Measurements from ENCODE around the gene RPTOR.

RPTOR gene

DNA sequence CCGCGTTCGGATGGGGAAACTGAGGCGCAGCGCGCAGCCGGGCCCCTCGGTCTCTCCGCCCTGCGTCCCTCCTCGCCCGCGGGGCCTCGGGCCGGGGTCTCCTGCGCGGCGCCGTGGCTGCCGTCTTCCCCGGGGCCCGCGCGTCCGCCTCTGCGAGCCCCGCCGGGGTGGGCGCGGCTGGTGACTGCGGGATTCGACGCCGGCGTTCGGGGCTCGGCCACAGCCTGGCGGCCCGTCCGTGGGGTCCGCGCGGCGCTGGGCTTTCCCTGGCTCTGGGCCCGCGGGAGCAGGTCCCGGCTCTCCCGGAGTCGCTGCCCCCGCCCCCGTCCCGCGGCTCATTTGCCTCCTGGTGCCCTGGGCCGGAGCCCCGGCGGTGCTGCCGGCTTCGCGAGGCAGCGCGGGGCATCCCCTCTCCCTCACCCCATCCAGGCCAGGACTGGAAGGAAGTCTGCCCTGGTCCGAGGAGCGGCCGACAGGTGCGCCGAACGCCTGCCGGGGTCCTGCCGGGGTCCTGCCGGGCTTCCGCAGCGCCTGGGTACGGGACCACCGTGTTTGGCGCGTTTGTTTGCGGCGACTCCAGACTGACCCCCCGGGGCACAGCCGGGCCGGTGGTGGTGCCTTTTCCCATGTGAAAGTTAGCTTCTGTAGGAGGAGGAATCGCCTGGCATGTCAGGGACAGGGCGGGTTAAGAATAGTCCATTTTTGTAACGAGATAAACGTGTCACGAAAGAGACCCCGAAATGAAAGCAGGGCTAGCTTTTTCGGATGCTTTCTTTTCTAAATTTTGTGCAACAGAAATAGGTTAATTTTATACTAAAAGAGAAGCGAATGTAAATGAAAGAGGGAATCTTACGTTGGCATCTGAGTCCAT is 447.7 kb downstream of the RPTOR start:
- Histone ChIP-seq H3K27me3 (ENCODE audit: control insufficient read depth in 3 of 3, insufficient read depth in 3 of 3, low read depth in 1 of 3, low read length in 3 of 3) (peaks cover 0 to 3% (median under 1%) of the 10 kb centered on the region in 3 experiments), H3K4ac (ENCODE audit: low read length) (no peak overlapping the region), H3K4me1 (ENCODE audit: control insufficient read depth in 2 of 2, insufficient read depth in 1 of 2, low read depth in 1 of 2, low read length in 2 of 2) (peaks cover 4 to 18% of the 10 kb centered on the region in 2 donors), H3K9me3 (replicated peaks in 1 of 2; ENCODE audit: control insufficient read depth in 2 of 2, insufficient read depth in 1 of 2, low read depth in 1 of 2, low read length in 2 of 2) (no peaks in the 10 kb centered on the region), H2BK12ac (ENCODE audit: low read length) (no peak overlapping the region), H4K8ac (ENCODE audit: low read depth, low read length) (no peak overlapping the region), H2BK5ac (ENCODE audit: low read length) (peak overlapping the region; percentile 66), H2AK5ac (ENCODE audit: low read depth, low read length) (peak overlapping the region; percentile 92), H3K9ac (ENCODE audit: low read depth, low read length, poor library complexity) (peak overlapping the region; percentile 93), H2BK120ac (ENCODE audit: low read depth, low read length) (peak overlapping the region; percentile 81), H4K91ac (ENCODE audit: low read depth, low read length, poor library complexity) (no peak overlapping the region), H2BK15ac (ENCODE audit: low read length) (peak overlapping the region; percentile 55), H3K79me1 (ENCODE audit: low read depth, low read length) (peaks cover 7% of the 10 kb centered on the region), H3K14ac (ENCODE audit: low read length) (peak overlapping the region; percentile 21), H2AFZ (ENCODE audit: low read length) (peak overlapping the region; percentile 90), H3K18ac (ENCODE audit: low read length) (peak overlapping the region; percentile 74), H3K27ac (replicated peaks; ENCODE audit: low read length) (no peak overlapping the region), H3K4me2 (ENCODE audit: insufficient read depth, low read length, poor library complexity, severe bottlenecking) (peak overlapping the region; percentile 94), H3K4me3 (ENCODE audit: low read length in 2 of 2) (peak overlapping the region; percentile 73 to 95), H3K23ac (ENCODE audit: low read depth, low read length, poor library complexity) (no peak overlapping the region), H3K36me3 (replicated peaks in 1 of 2; ENCODE audit: control insufficient read depth in 2 of 2, insufficient read depth in 2 of 2, low read length in 2 of 2) (peaks cover 14 to 24% of the 10 kb centered on the region in 2 donors)
- DNase-seq (ENCODE audit: low spot score), result no peak
- no CpG with 5 or more reads among the region's 90 CpGs for WGBS, 2 donors (ENCODE audit: extremely low coverage in 2 of 2, insufficient read length in 2 of 2, insufficient replicate concordance in 1 of 2)

DNA sequence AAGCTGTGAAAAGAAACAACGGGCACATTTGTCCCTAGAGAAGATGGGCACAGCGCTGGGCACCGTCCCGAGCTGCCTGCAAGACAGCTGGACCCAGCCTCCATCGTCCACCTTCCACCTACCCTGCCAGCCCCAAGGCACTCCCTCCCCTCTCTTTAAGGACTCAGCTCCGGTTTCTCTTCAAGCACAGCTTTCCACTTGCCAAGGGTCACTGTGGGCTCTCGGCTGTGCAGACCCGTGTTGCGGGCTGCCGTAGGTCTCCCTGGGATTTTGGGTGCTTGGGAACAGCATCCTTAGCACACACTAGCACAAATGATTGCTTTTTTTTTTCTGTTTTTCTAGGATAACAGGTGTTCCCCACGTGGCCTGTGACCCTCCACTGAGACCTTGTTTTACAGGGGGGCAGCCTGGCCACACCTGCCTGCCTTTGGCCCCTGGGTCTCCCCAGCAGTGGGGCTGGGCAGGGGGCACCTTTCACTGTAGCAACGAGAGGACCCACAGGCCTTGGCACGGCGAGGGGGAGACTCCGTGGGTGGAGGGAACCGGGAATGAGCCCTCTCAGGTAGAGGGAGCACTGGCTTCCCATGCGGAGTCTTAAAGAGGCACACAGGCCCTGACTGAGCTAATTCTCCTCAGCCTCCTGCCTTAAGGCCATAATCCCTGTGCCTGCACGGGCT is 448.4 kb downstream of the RPTOR start:
- Histone ChIP-seq H3K27ac (replicated peaks; ENCODE audit: low read length) (no peak overlapping the region), H3K4ac (ENCODE audit: low read length) (no peak overlapping the region), H3K4me3 (ENCODE audit: low read length in 2 of 2) (peak overlapping the region in 1 of 2 donors; percentile 73), H3K4me2 (ENCODE audit: insufficient read depth, low read length, poor library complexity, severe bottlenecking) (peak overlapping the region; percentile 29), H2AK5ac (ENCODE audit: low read depth, low read length) (no peak overlapping the region), H3K36me3 (replicated peaks in 1 of 2; ENCODE audit: control insufficient read depth in 2 of 2, insufficient read depth in 2 of 2, low read length in 2 of 2) (peaks cover 15 to 32% of the 10 kb centered on the region in 2 donors), H2BK5ac (ENCODE audit: low read length) (no peak overlapping the region), H3K14ac (ENCODE audit: low read length) (no peak overlapping the region), H4K91ac (ENCODE audit: low read depth, low read length, poor library complexity) (no peak overlapping the region), H3K27me3 (ENCODE audit: control insufficient read depth in 3 of 3, insufficient read depth in 3 of 3, low read depth in 1 of 3, low read length in 3 of 3) (peaks cover 0 to 3% (median 0%) of the 10 kb centered on the region in 3 experiments), H3K9ac (ENCODE audit: low read depth, low read length, poor library complexity) (peak overlapping the region; percentile 44), H3K23ac (ENCODE audit: low read depth, low read length, poor library complexity) (no peak overlapping the region), H3K79me1 (ENCODE audit: low read depth, low read length) (peaks cover 7% of the 10 kb centered on the region), H2BK15ac (ENCODE audit: low read length) (no peak overlapping the region), H2AFZ (ENCODE audit: low read length) (no peak overlapping the region), H3K18ac (ENCODE audit: low read length) (no peak overlapping the region), H3K9me3 (replicated peaks in 1 of 2; ENCODE audit: control insufficient read depth in 2 of 2, insufficient read depth in 1 of 2, low read depth in 1 of 2, low read length in 2 of 2) (no peaks in the 10 kb centered on the region), H4K8ac (ENCODE audit: low read depth, low read length) (no peak overlapping the region), H2BK120ac (ENCODE audit: low read depth, low read length) (no peak overlapping the region), H2BK12ac (ENCODE audit: low read length) (no peak overlapping the region), H3K4me1 (ENCODE audit: control insufficient read depth in 2 of 2, insufficient read depth in 1 of 2, low read depth in 1 of 2, low read length in 2 of 2) (peaks cover 4 to 11% of the 10 kb centered on the region in 2 donors)
- WGBS, 2 donors (ENCODE audit: extremely low coverage in 2 of 2, insufficient read length in 2 of 2, insufficient replicate concordance in 1 of 2), result no CpG with 5 or more reads among the region's 18 CpGs
- no peak for DNase-seq (ENCODE audit: low spot score)

DNA sequence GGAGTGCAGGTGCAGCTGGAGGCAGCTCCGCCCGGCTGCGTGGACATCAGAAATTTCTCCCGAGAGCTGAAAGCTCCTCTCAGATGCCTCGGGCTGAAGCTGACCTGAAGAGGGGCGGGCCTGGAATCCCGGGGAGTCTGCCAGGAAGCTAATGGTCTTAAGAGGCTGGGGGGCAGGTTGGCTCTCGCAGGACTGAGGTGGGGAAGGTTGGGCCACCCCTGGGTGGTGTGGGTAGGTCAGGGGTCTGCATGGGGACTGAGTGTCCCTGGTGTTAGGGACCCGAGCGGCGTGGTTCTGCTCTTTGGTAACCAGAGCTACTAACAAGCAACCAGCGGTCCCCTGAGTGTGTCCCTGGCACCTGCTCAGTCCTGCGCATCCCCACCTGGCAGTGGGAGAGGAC is 450.5 kb downstream of the RPTOR start:
- Histone ChIP-seq H3K18ac (ENCODE audit: low read length) (no peak overlapping the region), H2AFZ (ENCODE audit: low read length) (no peak overlapping the region), H2BK12ac (ENCODE audit: low read length) (no peak overlapping the region), H3K9me3 (replicated peaks in 1 of 2; ENCODE audit: control insufficient read depth in 2 of 2, insufficient read depth in 1 of 2, low read depth in 1 of 2, low read length in 2 of 2) (no peaks in the 10 kb centered on the region), H3K14ac (ENCODE audit: low read length) (no peak overlapping the region), H3K4me2 (ENCODE audit: insufficient read depth, low read length, poor library complexity, severe bottlenecking) (no peak overlapping the region), H3K79me1 (ENCODE audit: low read depth, low read length) (peaks cover 5% of the 10 kb centered on the region), H2BK5ac (ENCODE audit: low read length) (no peak overlapping the region), H3K36me3 (replicated peaks in 1 of 2; ENCODE audit: control insufficient read depth in 2 of 2, insufficient read depth in 2 of 2, low read length in 2 of 2) (peaks cover 24 to 53% of the 10 kb centered on the region in 2 donors), H4K8ac (ENCODE audit: low read depth, low read length) (no peak overlapping the region), H3K4me3 (ENCODE audit: low read length in 2 of 2) (no peak overlapping the region), H3K4ac (ENCODE audit: low read length) (no peak overlapping the region), H3K23ac (ENCODE audit: low read depth, low read length, poor library complexity) (no peak overlapping the region), H3K27ac (replicated peaks; ENCODE audit: low read length) (no peak overlapping the region), H4K91ac (ENCODE audit: low read depth, low read length, poor library complexity) (no peak overlapping the region), H2BK120ac (ENCODE audit: low read depth, low read length) (no peak overlapping the region), H2AK5ac (ENCODE audit: low read depth, low read length) (no peak overlapping the region), H3K27me3 (ENCODE audit: control insufficient read depth in 3 of 3, insufficient read depth in 3 of 3, low read depth in 1 of 3, low read length in 3 of 3) (no peaks in the 10 kb centered on the region), H2BK15ac (ENCODE audit: low read length) (no peak overlapping the region), H3K9ac (ENCODE audit: low read depth, low read length, poor library complexity) (no peak overlapping the region), H3K4me1 (ENCODE audit: control insufficient read depth in 2 of 2, insufficient read depth in 1 of 2, low read depth in 1 of 2, low read length in 2 of 2) (peaks cover 3 to 7% of the 10 kb centered on the region in 2 donors)
- DNase-seq (ENCODE audit: low spot score), result no peak
- no CpG with 5 or more reads among the region's 13 CpGs for WGBS, 2 donors (ENCODE audit: extremely low coverage in 2 of 2, insufficient read length in 2 of 2, insufficient replicate concordance in 1 of 2)

Data from neuronal stem cell (in vitro differentiated cells).